Measurements from ENCODE around the gene LPP. TPM values are rescaled to one million over a fixed set of nuclear protein-coding genes. Genes with fewer than 3 reads are reported as not detected.

Gene LPP
- total RNA-seq, 4 donors from 2014 or later = 183 to 293 (median 242) TPM

DNA sequence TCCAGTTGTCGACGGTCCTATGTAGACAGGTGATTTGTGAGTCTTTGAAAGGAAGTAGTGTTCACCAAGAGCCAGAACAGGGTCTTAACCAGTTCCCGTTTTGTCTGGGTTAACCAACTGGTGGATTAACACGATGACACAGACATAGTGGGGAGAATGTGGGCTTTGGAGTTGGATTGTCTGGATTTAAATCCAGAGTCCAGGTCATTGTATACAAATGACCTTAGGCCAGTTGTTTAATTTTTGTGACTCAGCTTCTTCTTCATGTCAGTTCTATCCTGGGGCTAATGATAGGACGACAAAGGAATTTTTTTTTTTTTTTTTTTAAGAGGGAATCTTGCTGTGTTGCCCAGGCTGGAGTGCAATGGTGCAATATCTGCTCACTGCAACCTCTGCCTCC lies 126.7 kb downstream of the LPP start:
- WGBS, 2 donors = 94 to 95% methylated on average over 5 of the region's 5 CpGs
- TF ChIP-seq POLR2A (IDR thresholded peaks at IDR 0.05) (no peak), EP300 (IDR thresholded peaks at IDR 0.05) (no peak)
- TF ChIP-seq, protein P1, sequence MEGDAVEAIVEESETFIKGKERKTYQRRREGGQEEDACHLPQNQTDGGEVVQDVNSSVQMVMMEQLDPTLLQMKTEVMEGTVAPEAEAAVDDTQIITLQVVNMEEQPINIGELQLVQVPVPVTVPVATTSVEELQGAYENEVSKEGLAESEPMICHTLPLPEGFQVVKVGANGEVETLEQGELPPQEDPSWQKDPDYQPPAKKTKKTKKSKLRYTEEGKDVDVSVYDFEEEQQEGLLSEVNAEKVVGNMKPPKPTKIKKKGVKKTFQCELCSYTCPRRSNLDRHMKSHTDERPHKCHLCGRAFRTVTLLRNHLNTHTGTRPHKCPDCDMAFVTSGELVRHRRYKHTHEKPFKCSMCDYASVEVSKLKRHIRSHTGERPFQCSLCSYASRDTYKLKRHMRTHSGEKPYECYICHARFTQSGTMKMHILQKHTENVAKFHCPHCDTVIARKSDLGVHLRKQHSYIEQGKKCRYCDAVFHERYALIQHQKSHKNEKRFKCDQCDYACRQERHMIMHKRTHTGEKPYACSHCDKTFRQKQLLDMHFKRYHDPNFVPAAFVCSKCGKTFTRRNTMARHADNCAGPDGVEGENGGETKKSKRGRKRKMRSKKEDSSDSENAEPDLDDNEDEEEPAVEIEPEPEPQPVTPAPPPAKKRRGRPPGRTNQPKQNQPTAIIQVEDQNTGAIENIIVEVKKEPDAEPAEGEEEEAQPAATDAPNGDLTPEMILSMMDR (IDR thresholded peaks at IDR 0.05) = no peak
- no peaks in the 10 kb centered on the region for H3K27me3 ChIP-seq
- H3K27ac ChIP-seq = no peak overlapping the region
- H3K36me3 ChIP-seq = no peaks in the 10 kb centered on the region
- no peak for DNase-seq (ENCODE audit: low spot score in 2 of 2)
- no peak overlapping the region for H3K4me3 ChIP-seq
- peaks cover 0 to 59% (median 18%) of the 10 kb centered on the region in 4 donors for H3K4me1 ChIP-seq
- no peaks in the 10 kb centered on the region for H3K9me3 ChIP-seq

DNA sequence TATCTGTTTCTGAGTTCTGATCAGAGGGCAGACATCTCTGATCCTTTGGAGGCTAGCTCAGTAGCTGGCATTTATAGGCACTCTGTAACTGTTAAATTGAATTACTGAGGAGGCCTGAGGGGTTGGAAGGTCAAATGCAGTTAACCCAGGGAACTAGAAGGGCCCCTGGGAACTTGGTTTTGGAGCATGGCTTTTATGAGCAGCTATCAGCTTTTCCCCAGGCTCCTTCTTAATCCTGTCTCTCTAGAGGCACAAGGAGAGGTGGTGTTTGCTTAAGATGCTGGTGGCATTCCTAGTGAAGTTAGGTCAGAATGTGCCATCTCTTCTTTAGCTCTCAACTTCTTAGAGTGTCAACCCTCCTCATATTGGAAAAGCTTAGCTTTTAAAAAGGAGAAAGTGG lies 128.9 kb downstream of the LPP start:
- no peak overlapping the region for H3K4me3 ChIP-seq
- peaks cover 0 to 81% (median 25%) of the 10 kb centered on the region in 4 donors for H3K4me1 ChIP-seq
- no peak for DNase-seq (ENCODE audit: low spot score in 2 of 2)
- TF ChIP-seq POLR2A (IDR thresholded peaks at IDR 0.05) = no peak
- TF ChIP-seq EP300 (IDR thresholded peaks at IDR 0.05) = no peak
- TF ChIP-seq, protein P1 (IDR thresholded peaks at IDR 0.05) = no peak
- H3K27me3 ChIP-seq = no peaks in the 10 kb centered on the region
- peak overlapping the region in 2 of 4 donors; percentile 78 to 83 for H3K27ac ChIP-seq
- H3K9me3 ChIP-seq = no peaks in the 10 kb centered on the region
- no peaks in the 10 kb centered on the region for H3K36me3 ChIP-seq

DNA sequence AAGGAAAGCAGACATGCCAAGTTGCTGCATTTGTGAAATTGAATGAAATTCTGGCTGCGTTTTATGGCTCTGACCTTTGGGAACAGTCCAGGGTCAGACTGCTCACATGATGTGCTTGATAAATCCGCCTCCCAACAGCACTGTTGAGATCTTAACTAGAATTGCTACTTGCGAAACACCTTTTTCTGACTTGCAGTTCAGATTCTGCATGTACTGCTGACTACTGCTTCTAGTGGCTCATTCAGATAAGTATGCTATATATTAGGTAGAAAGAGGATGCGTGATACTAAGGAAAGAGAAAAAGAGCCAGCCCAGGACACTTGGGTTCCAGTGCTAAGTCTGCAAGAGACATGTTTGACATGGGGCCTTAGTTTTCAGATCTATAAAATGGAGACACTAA lies 129.4 kb downstream of the LPP start:
- H3K4me3 ChIP-seq = no peak overlapping the region
- no peaks in the 10 kb centered on the region for H3K9me3 ChIP-seq
- H3K27me3 ChIP-seq = no peaks in the 10 kb centered on the region
- peak; percentile 16 to 85 for TF ChIP-seq EP300 (IDR thresholded peaks at IDR 0.05)
- TF ChIP-seq, protein P1 (IDR thresholded peaks at IDR 0.05) = peak in 3 of 5 experiments; percentile 21 to 48 (median 35)
- no peak for TF ChIP-seq POLR2A (IDR thresholded peaks at IDR 0.05)
- peak; percentile 52 to 75 for DNase-seq (ENCODE audit: low spot score in 2 of 2)
- no peaks in the 10 kb centered on the region for H3K36me3 ChIP-seq
- H3K27ac ChIP-seq = peak overlapping the region in 2 of 4 donors; percentile 78 to 83
- 46 to 49% methylated on average over 4 of the region's 4 CpGs for WGBS, 2 donors
- H3K4me1 ChIP-seq = peaks cover 0 to 84% (median 27%) of the 10 kb centered on the region in 4 donors

DNA sequence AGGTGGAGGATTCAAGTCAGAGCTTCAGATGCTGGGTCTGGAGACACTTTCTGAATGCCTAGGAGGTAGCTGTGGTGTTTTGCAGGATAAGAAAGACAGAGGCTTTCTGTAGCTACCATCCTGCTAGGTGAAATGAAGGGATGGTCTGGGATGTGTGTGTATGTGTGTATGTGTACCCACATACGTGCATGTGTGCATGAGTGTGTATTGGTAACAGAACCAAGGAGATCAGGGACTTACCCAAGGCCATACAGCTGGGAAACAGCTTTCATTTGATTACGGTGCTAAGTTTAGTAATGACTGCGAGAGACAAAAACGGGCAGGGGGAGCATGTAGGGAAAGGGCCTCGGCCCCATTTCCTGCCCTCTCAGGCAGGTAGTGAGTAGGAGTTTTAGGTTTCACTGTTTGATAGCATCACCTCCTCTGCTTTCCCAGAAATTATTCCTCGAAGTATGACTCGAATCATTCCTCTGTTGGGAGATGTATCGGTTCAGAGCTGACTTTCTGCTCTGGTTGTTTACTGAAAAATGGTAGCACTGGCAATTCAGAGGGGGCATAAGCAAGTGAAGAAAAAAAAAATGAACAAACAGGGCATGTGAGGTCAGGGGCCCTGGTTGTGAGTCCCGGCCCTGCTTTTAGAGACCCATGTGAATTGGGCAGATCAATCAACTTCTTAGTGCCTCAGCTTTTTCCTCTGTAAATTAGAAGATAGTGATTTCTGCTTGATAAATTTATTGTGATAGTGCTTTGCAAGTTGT lies 130.7 kb downstream of the LPP start:
- DNase-seq (ENCODE audit: low spot score in 2 of 2) = no peak
- Histone ChIP-seq H3K4me1 (peaks cover 0 to 79% (median 28%) of the 10 kb centered on the region in 4 donors), H3K9me3 (no peaks in the 10 kb centered on the region), H3K36me3 (no peaks in the 10 kb centered on the region), H3K4me3 (no peak overlapping the region), H3K27me3 (no peaks in the 10 kb centered on the region), H3K27ac (peak overlapping the region in 2 of 4 donors; percentile 78 to 83)
- TF ChIP-seq, protein P1 (IDR thresholded peaks at IDR 0.05) = no peak
- TF ChIP-seq POLR2A (IDR thresholded peaks at IDR 0.05) (no peak), EP300 (IDR thresholded peaks at IDR 0.05) (no peak)
- 83 to 89% methylated on average over 9 of the region's 9 CpGs for WGBS, 2 donors

DNA sequence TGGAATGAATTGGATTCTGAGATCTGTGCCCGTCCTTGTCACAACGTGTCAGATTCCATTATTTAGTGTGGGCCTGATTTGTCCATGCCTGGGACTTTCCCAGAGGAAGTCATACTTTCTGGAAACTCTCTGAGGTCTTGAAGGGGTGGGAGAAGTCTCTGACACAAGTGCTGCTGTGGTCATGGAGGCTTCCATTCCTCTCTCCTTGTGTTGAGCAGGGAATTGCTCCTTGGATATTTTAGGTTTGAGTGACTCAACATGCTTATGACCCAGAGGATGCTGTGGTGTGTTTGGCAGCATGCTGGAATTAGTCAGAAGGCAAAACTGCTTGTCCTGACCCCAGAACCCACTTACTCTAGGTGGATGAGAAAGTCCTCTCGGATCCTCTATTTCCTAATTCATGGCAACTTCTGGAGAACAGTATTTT lies 132.1 kb downstream of the LPP start:
- Histone ChIP-seq H3K4me3 (no peak overlapping the region), H3K27me3 (no peaks in the 10 kb centered on the region), H3K9me3 (no peaks in the 10 kb centered on the region), H3K36me3 (no peaks in the 10 kb centered on the region), H3K4me1 (peaks cover 0 to 77% (median 28%) of the 10 kb centered on the region in 4 donors), H3K27ac (peak overlapping the region in 3 of 4 donors; percentile 34 to 83 (median 78))
- 23 to 26% methylated on average over 3 of the region's 3 CpGs for WGBS, 2 donors
- TF ChIP-seq EP300 (IDR thresholded peaks at IDR 0.05) (peak; percentile 51 to 92), POLR2A (IDR thresholded peaks at IDR 0.05) (no peak)
- TF ChIP-seq, protein P1 (IDR thresholded peaks at IDR 0.05) = peak in 2 of 5 experiments; percentile 17 to 18
- DNase-seq (ENCODE audit: low spot score in 2 of 2) = peak in 1 of 2 donors; percentile 69

Data from tibial nerve (tissue), 4 donors.